ENCODE measurements around the gene GAB4. TPM values are rescaled to one million over a fixed set of nuclear protein-coding genes. Genes with fewer than 3 reads are reported as not detected.

GAB4 gene
- total RNA-seq, 4 donors from 2014 or later: not detected

- no peak for TF ChIP-seq CTCF (IDR thresholded peaks at IDR 0.05)
- TF ChIP-seq POLR2A (IDR thresholded peaks at IDR 0.05): no peak
- H3K9me3 ChIP-seq: no peaks in the 10 kb centered on the region
- no peak for DNase-seq
- no peak overlapping the region for H3K27ac ChIP-seq
- H3K27me3 ChIP-seq: no peaks in the 10 kb centered on the region
- no peaks in the 10 kb centered on the region for H3K36me3 ChIP-seq
- H3K4me3 ChIP-seq: no peak overlapping the region
- H3K4me1 ChIP-seq: no peaks in the 10 kb centered on the region
These were observed 50.2 kb downstream of the GAB4 start for GRCh38 chr22:16957781-16958180.

GRCh38 chr22:16956290-16956689 is 51.7 kb downstream of the GAB4 start:
- H3K4me1 ChIP-seq: no peaks in the 10 kb centered on the region
- H3K27me3 ChIP-seq: no peaks in the 10 kb centered on the region
- TF ChIP-seq POLR2A (IDR thresholded peaks at IDR 0.05) (no peak), CTCF (IDR thresholded peaks at IDR 0.05) (no peak)
- H3K27ac ChIP-seq: no peak overlapping the region
- DNase-seq: no peak
- H3K4me3 ChIP-seq: no peak overlapping the region
- no peaks in the 10 kb centered on the region for H3K36me3 ChIP-seq
- no peaks in the 10 kb centered on the region for H3K9me3 ChIP-seq

GRCh38 chr22:16955678-16956210 is 52.3 kb downstream of the GAB4 start:
- H3K9me3 ChIP-seq: no peaks in the 10 kb centered on the region
- H3K4me3 ChIP-seq: no peak overlapping the region
- no peak for TF ChIP-seq CTCF (IDR thresholded peaks at IDR 0.05)
- no peak for TF ChIP-seq POLR2A (IDR thresholded peaks at IDR 0.05)
- no peaks in the 10 kb centered on the region for H3K36me3 ChIP-seq
- H3K4me1 ChIP-seq: no peaks in the 10 kb centered on the region
- H3K27ac ChIP-seq: no peak overlapping the region
- H3K27me3 ChIP-seq: no peaks in the 10 kb centered on the region
- DNase-seq: no peak

GRCh38 chr22:16955081-16955480 is 52.9 kb downstream of the GAB4 start:
- H3K9me3 ChIP-seq: no peaks in the 10 kb centered on the region
- no peak overlapping the region for H3K4me3 ChIP-seq
- no peaks in the 10 kb centered on the region for H3K4me1 ChIP-seq
- H3K27ac ChIP-seq: no peak overlapping the region
- H3K36me3 ChIP-seq: no peaks in the 10 kb centered on the region
- no peaks in the 10 kb centered on the region for H3K27me3 ChIP-seq
- TF ChIP-seq POLR2A (IDR thresholded peaks at IDR 0.05) (no peak), CTCF (IDR thresholded peaks at IDR 0.05) (no peak)
- no peak for DNase-seq

GRCh38 chr22:16954060-16954403 is 54.0 kb downstream of the GAB4 start:
- TF ChIP-seq CTCF (IDR thresholded peaks at IDR 0.05) (no peak), POLR2A (IDR thresholded peaks at IDR 0.05) (no peak)
- no peaks in the 10 kb centered on the region for H3K27me3 ChIP-seq
- H3K9me3 ChIP-seq: no peaks in the 10 kb centered on the region
- no peak for DNase-seq
- H3K4me1 ChIP-seq: no peaks in the 10 kb centered on the region
- H3K36me3 ChIP-seq: no peaks in the 10 kb centered on the region
- no peak overlapping the region for H3K27ac ChIP-seq
- no peak overlapping the region for H3K4me3 ChIP-seq
